ENCODE results near the gene WDR6.

The WDR6 gene

GRCh38 chr3:49057268-49057667 lies 50.1 kb downstream of the WDR6 start:
- no peaks in the 10 kb centered on the region for H3K4me1 ChIP-seq (ENCODE audit: control insufficient read depth, insufficient read depth, low read length)
- peaks cover 59% of the 10 kb centered on the region for H3K36me3 ChIP-seq (ENCODE audit: insufficient read depth, low read length)
- no peak overlapping the region for H3K9ac ChIP-seq (ENCODE audit: low read depth, low read length)
- no peak overlapping the region for H3K4me3 ChIP-seq (ENCODE audit: low read length)
- no peak overlapping the region for H3K4me2 ChIP-seq (ENCODE audit: low read length)
- no peaks in the 10 kb centered on the region for H3K9me3 ChIP-seq (replicated peaks; ENCODE audit: low read length)
- H3K27me3 ChIP-seq (ENCODE audit: control insufficient read depth, insufficient read depth, low read length): no peaks in the 10 kb centered on the region

GRCh38 chr3:49058011-49058410 lies 50.8 kb downstream of the WDR6 start:
- Histone ChIP-seq H3K9ac (ENCODE audit: low read depth, low read length) (no peak overlapping the region), H3K4me1 (ENCODE audit: control insufficient read depth, insufficient read depth, low read length) (no peaks in the 10 kb centered on the region), H3K9me3 (replicated peaks; ENCODE audit: low read length) (no peaks in the 10 kb centered on the region), H3K4me3 (ENCODE audit: low read length) (no peak overlapping the region), H3K36me3 (ENCODE audit: insufficient read depth, low read length) (peaks cover 57% of the 10 kb centered on the region), H3K4me2 (ENCODE audit: low read length) (no peak overlapping the region), H3K27me3 (ENCODE audit: control insufficient read depth, insufficient read depth, low read length) (no peaks in the 10 kb centered on the region)

Small RNA genes lying within 50 kb of the gene (small RNA-seq; reads per million reads assigned to genes)
- gene MIR191 (17,729 reads per million, percentile 100 among the genes with 10 or more reads in this experiment), gene MIR425 (719 reads per million, percentile 99 among the genes with 10 or more reads in this experiment)
